Glomerular visceral epithelial cell (primary cell): ENCODE data around the gene MAP3K20.
"Not testable (repeated sequence)": the region's sequence is repeated elsewhere in the genome, so short reads cannot be mapped to it uniquely, and the experiment has no call there.

Source experiments
- DNase-seq: peaks from one replicate; pipeline ENCODE4 v3.0.0-alpha.2; 2016; ENCODE audit errors: extremely low spot score

Gene MAP3K20

GRCh38 chr2:173204316-173204715 lies 128.7 kb downstream of the MAP3K20 start:
- no peak for DNase-seq

GRCh38 chr2:173205375-173205774 lies 129.7 kb downstream of the MAP3K20 start:
- DNase-seq, result no peak

GRCh38 chr2:173207124-173207523 lies 131.5 kb downstream of the MAP3K20 start:
- not testable (repeated sequence) for DNase-seq

- peak; percentile 87 for DNase-seq
Measured at GRCh38 chr2:173210270-173211196, 134.9 kb downstream of the MAP3K20 start.

- no peak for DNase-seq
Measured at GRCh38 chr2:173213181-173213580, 137.5 kb downstream of the MAP3K20 start.

- DNase-seq, result no peak
Measured at GRCh38 chr2:173214213-173214612, 138.6 kb downstream of the MAP3K20 start.

- DNase-seq, result no peak
Measured at GRCh38 chr2:173215316-173215715, 139.7 kb downstream of the MAP3K20 start.

- DNase-seq, result no peak
Measured at GRCh38 chr2:173216051-173216450, 140.4 kb downstream of the MAP3K20 start.

GRCh38 chr2:173216668-173217067 lies 141.0 kb downstream of the MAP3K20 start:
- DNase-seq, result no peak

GRCh38 chr2:173217116-173217840 lies 141.6 kb downstream of the MAP3K20 start:
- DNase-seq, result peak; percentile 20

- no peak for DNase-seq
Measured at GRCh38 chr2:173218326-173219056, 142.8 kb downstream of the MAP3K20 start.

- DNase-seq, result no peak
Measured at GRCh38 chr2:173221132-173221695, 145.6 kb downstream of the MAP3K20 start.

- DNase-seq, result no peak
Measured at GRCh38 chr2:173221937-173222594, 146.4 kb downstream of the MAP3K20 start.

GRCh38 chr2:173223871-173224270 lies 148.2 kb downstream of the MAP3K20 start:
- no peak for DNase-seq

- no peak for DNase-seq
Measured at GRCh38 chr2:173226899-173227698, 151.5 kb downstream of the MAP3K20 start.

- no peak for DNase-seq
Measured at GRCh38 chr2:173229086-173229485, 153.4 kb downstream of the MAP3K20 start.

- no peak for DNase-seq
Measured at GRCh38 chr2:173230181-173230580, 154.5 kb downstream of the MAP3K20 start.

- DNase-seq, result no peak
Measured at GRCh38 chr2:173231042-173231441, 155.4 kb downstream of the MAP3K20 start.

- no peak for DNase-seq
Measured at GRCh38 chr2:173231465-173231864, 155.8 kb downstream of the MAP3K20 start.

GRCh38 chr2:173232956-173233744 lies 157.5 kb downstream of the MAP3K20 start:
- no peak for DNase-seq
